Measurements from ENCODE around the gene ARHGEF17. TPM values are rescaled to one million over a fixed set of nuclear protein-coding genes. Genes with fewer than 3 reads are reported as not detected.

ARHGEF17 gene
- total and polyA plus RNA-seq, 2 of the 13 experiments (the other 11 are each of a cell fraction or from before 2014, with no cell fraction given), result 10.7 to 28.8 TPM

DNA sequence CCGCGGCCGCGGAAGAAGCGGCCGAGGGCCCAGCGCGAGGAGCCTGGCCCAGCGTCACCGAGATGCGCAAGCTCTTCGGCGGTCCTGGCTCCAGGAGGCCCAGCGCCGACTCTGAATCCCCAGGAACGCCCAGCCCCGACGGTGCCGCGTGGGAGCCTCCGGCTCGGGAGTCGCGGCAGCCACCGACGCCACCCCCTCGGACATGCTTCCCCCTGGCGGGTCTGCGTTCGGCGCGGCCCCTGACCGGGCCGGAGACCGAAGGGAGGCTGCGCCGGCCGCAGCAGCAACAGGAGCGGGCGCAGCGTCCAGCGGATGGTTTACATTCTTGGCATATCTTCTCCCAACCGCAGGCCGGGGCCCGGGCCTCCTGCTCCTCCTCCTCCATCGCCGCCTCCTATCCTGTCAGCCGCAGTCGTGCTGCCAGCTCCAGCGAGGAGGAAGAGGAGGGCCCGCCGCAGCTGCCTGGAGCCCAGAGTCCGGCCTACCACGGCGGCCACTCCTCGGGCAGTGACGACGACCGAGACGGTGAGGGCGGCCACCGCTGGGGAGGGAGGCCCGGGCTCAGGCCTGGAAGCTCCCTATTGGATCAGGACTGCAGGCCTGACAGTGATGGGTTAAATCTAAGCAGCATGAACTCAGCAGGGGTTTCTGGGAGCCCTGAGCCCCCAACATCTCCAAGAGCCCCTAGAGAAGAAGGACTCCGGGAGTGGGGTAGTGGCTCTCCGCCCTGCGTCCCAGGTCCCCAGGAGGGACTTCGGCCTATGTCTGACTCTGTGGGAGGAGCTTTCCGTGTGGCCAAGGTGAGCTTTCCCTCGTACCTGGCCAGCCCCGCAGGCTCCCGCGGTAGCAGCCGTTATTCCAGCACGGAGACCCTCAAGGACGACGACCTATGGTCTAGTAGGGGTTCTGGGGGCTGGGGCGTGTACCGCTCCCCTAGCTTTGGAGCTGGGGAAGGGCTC, 1.2 kb downstream of the ARHGEF17 start (continued):
- TF ChIP-seq PHF21A (CRISPR knock-in tag; IDR thresholded peaks at IDR 0.05) (peak; percentile 68), BHLHE40 (IDR thresholded peaks at IDR 0.05; ENCODE audit: low read length) (no peak; the same call in 1 of the 2 replicates), SIX1 (CRISPR knock-in tag; IDR thresholded peaks at IDR 0.05; ENCODE audit: borderline replicate concordance) (no peak), ZNF383 (CRISPR knock-in tag; IDR thresholded peaks at IDR 0.05; ENCODE audit: borderline replicate concordance) (no peak), ZNF263 (CRISPR knock-in tag; IDR thresholded peaks at IDR 0.05) (peak; percentile 89), FLYWCH1 (CRISPR knock-in tag; IDR thresholded peaks at IDR 0.05) (no peak), ARHGAP35 (CRISPR knock-in tag; IDR thresholded peaks at IDR 0.05; ENCODE audit: borderline replicate concordance) (peak; percentile 37; the same call in 1 of the 2 replicates), TAF15 (IDR thresholded peaks at IDR 0.05; ENCODE audit: low read depth, low read length, poor library complexity, severe bottlenecking) (no peak), CCAR2 (optimal IDR thresholded peaks at IDR 0.05; ENCODE audit: low read depth, low read length) (no peak), ZNF121 (CRISPR knock-in tag; IDR thresholded peaks at IDR 0.05) (no peak)
- TF ChIP-seq, protein P1, sequence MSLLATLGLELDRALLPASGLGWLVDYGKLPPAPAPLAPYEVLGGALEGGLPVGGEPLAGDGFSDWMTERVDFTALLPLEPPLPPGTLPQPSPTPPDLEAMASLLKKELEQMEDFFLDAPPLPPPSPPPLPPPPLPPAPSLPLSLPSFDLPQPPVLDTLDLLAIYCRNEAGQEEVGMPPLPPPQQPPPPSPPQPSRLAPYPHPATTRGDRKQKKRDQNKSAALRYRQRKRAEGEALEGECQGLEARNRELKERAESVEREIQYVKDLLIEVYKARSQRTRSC (CRISPR knock-in tag; IDR thresholded peaks at IDR 0.05; ENCODE audit: low read depth), result no peak
- TF ChIP-seq, protein P2, sequence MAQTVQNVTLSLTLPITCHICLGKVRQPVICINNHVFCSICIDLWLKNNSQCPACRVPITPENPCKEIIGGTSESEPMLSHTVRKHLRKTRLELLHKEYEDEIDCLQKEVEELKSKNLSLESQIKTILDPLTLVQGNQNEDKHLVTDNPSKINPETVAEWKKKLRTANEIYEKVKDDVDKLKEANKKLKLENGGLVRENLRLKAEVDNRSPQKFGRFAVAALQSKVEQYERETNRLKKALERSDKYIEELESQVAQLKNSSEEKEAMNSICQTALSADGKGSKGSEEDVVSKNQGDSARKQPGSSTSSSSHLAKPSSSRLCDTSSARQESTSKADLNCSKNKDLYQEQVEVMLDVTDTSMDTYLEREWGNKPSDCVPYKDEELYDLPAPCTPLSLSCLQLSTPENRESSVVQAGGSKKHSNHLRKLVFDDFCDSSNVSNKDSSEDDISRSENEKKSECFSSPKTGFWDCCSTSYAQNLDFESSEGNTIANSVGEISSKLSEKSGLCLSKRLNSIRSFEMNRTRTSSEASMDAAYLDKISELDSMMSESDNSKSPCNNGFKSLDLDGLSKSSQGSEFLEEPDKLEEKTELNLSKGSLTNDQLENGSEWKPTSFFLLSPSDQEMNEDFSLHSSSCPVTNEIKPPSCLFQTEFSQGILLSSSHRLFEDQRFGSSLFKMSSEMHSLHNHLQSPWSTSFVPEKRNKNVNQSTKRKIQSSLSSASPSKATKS (CRISPR knock-in tag; IDR thresholded peaks at IDR 0.05), result no peak
- TF ChIP-seq, protein P3, sequence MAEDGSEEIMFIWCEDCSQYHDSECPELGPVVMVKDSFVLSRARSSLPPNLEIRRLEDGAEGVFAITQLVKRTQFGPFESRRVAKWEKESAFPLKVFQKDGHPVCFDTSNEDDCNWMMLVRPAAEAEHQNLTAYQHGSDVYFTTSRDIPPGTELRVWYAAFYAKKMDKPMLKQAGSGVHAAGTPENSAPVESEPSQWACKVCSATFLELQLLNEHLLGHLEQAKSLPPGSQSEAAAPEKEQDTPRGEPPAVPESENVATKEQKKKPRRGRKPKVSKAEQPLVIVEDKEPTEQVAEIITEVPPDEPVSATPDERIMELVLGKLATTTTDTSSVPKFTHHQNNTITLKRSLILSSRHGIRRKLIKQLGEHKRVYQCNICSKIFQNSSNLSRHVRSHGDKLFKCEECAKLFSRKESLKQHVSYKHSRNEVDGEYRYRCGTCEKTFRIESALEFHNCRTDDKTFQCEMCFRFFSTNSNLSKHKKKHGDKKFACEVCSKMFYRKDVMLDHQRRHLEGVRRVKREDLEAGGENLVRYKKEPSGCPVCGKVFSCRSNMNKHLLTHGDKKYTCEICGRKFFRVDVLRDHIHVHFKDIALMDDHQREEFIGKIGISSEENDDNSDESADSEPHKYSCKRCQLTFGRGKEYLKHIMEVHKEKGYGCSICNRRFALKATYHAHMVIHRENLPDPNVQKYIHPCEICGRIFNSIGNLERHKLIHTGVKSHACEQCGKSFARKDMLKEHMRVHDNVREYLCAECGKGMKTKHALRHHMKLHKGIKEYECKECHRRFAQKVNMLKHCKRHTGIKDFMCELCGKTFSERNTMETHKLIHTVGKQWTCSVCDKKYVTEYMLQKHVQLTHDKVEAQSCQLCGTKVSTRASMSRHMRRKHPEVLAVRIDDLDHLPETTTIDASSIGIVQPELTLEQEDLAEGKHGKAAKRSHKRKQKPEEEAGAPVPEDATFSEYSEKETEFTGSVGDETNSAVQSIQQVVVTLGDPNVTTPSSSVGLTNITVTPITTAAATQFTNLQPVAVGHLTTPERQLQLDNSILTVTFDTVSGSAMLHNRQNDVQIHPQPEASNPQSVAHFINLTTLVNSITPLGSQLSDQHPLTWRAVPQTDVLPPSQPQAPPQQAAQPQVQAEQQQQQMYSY (CRISPR knock-in tag; IDR thresholded peaks at IDR 0.05), result peak; percentile 43; the same call in 1 of the 2 replicates
- TF ChIP-seq, protein P4, sequence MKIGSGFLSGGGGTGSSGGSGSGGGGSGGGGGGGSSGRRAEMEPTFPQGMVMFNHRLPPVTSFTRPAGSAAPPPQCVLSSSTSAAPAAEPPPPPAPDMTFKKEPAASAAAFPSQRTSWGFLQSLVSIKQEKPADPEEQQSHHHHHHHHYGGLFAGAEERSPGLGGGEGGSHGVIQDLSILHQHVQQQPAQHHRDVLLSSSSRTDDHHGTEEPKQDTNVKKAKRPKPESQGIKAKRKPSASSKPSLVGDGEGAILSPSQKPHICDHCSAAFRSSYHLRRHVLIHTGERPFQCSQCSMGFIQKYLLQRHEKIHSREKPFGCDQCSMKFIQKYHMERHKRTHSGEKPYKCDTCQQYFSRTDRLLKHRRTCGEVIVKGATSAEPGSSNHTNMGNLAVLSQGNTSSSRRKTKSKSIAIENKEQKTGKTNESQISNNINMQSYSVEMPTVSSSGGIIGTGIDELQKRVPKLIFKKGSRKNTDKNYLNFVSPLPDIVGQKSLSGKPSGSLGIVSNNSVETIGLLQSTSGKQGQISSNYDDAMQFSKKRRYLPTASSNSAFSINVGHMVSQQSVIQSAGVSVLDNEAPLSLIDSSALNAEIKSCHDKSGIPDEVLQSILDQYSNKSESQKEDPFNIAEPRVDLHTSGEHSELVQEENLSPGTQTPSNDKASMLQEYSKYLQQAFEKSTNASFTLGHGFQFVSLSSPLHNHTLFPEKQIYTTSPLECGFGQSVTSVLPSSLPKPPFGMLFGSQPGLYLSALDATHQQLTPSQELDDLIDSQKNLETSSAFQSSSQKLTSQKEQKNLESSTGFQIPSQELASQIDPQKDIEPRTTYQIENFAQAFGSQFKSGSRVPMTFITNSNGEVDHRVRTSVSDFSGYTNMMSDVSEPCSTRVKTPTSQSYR (CRISPR knock-in tag; IDR thresholded peaks at IDR 0.05; ENCODE audit: borderline replicate concordance), result peak; percentile 51; the same call in 1 of the 2 replicates

Data from HepG2 (cell line).